CD4-positive, alpha-beta memory T cell (primary cell): ENCODE data around the gene NR3C1. TPM values are rescaled to one million over a fixed set of nuclear protein-coding genes. Genes with fewer than 3 reads are reported as not detected.
A peak's percentile ranks its signal among the peaks of the same experiment; 100 is the strongest.

Experiments
- CTCF ChIA-PET: fragments of 350-600 bp; sonication (Branson Sonifier 250); formaldehyde crosslinking; loops from one replicate; lab custom pipeline; 2021; ENCODE audit warnings: inconsistent platforms; ENCODE audit not compliant: partially characterized antibody; lab: Charles Lee
- POLR2A ChIA-PET: fragments of 350-600 bp; sonication (Branson Sonifier 250); formaldehyde crosslinking; loops from one replicate; lab custom pipeline; 2021; ENCODE audit not compliant: partially characterized antibody; lab: Charles Lee
- DNase-seq, 5 donors: peaks; one replicate each; pipeline versions ENCODE4 v3.0.0 to v3.0.0-alpha.2; 2020 to 2022; ENCODE audit warnings: mixed read lengths in 1 of 5
- H3K27ac ChIP-seq: one replicate; pipeline ENCODE4 v1.7.0; 2013; ENCODE audit warnings: low read depth, low read length
- H3K27me3 ChIP-seq: 2 replicates; pipeline ENCODE4 v1.7.0; 2013; ENCODE audit warnings: mild to moderate bottlenecking, low read length, moderate library complexity; ENCODE audit not compliant: insufficient read depth
- H3K36me3 ChIP-seq: 2 replicates; pipeline ENCODE4 v1.7.0; 2013; ENCODE audit warnings: mild to moderate bottlenecking, low read length, moderate library complexity; ENCODE audit not compliant: insufficient read depth
- H3K4me1 ChIP-seq: 2 replicates; pipeline ENCODE4 v1.7.0; 2013; ENCODE audit warnings: mild to moderate bottlenecking, low read length, moderate library complexity; ENCODE audit not compliant: insufficient read depth
- H3K4me3 ChIP-seq, 2 donors: one replicate each; pipeline ENCODE4 v1.7.0; 2013; ENCODE audit warnings: low read length in 2 of 2, mild to moderate bottlenecking in 1 of 2
- H3K9me3 ChIP-seq, 2 donors: one replicate each; pipeline ENCODE4 v1.7.0; 2013; ENCODE audit warnings: low read length in 2 of 2, control low read depth in 1 of 2; ENCODE audit not compliant: control insufficient read depth in 1 of 2
- H3K27ac Mint-ChIP-seq, 7 donors: one replicate each; pipeline ENCODE4 v1.8.0; 2020 to 2021; ENCODE audit warnings: mixed read lengths in 7 of 7, mild to moderate bottlenecking in 6 of 7, inconsistent platforms in 3 of 7, moderate library complexity in 3 of 7
- H3K27me3 Mint-ChIP-seq, 2 donors: one replicate each; pipeline ENCODE4 v1.8.0; 2020 to 2021; ENCODE audit warnings: mixed read lengths in 2 of 2
- H3K36me3 Mint-ChIP-seq, 2 donors: one replicate each; pipeline ENCODE4 v1.8.0; 2020 to 2021; ENCODE audit warnings: mixed read lengths in 2 of 2, inconsistent platforms in 1 of 2, mild to moderate bottlenecking in 1 of 2
- H3K4me1 Mint-ChIP-seq, 4 donors: one replicate each; pipeline ENCODE4 v1.8.0; 2020 to 2021; ENCODE audit warnings: mixed read lengths in 4 of 4, mild to moderate bottlenecking in 1 of 4
- H3K4me3 Mint-ChIP-seq, 8 donors: one replicate each; pipeline ENCODE4 v1.8.0; 2020 to 2021; ENCODE audit warnings: mixed read lengths in 8 of 8, mild to moderate bottlenecking in 7 of 8, moderate library complexity in 6 of 8, inconsistent platforms in 3 of 8
- H3K9me3 Mint-ChIP-seq, 8 donors: one replicate each; pipeline ENCODE4 v1.8.0; 2020 to 2021; ENCODE audit warnings: mixed read lengths in 8 of 8, mild to moderate bottlenecking in 5 of 8, inconsistent platforms in 3 of 8, moderate library complexity in 1 of 8
- intact Hi-C: fragments of 100-400 bp; cut with micrococcal nuclease; formaldehyde crosslinking; loops from one replicate; pipeline ENCODE4 v1.15.1; 2023
- polyA plus RNA-seq, 2 donors: library from polyadenylated mRNA; unstranded; fragments of 300-500 nt; fragmentation: Illumina TruSeq; gene quantifications; one replicate each; pipeline ENCODE4 v1.2.3, GENCODE V29; 2021
- total RNA-seq, 2 experiments: library from RNA; stranded (reverse); gene quantifications; one replicate each; pipeline ENCODE4 v1.2.3, GENCODE V29; 2021

Gene NR3C1
- total and polyA plus RNA-seq, 4 experiments from 2014 or later: 92.0 to 164 (median 143) TPM

GRCh38 chr5:143234162-143234842 lies 169.2 kb downstream of the NR3C1 start:
- H3K27me3 Mint-ChIP-seq: no peaks in the 10 kb centered on the region
- H3K4me3 Mint-ChIP-seq: no peak overlapping the region
- ChIA-PET CTCF (no interaction called here), POLR2A (no interaction called here)
- H3K9me3 Mint-ChIP-seq: no peaks in the 10 kb centered on the region
- peaks cover 11 to 22% (median 20%) of the 10 kb centered on the region in 4 donors for H3K4me1 Mint-ChIP-seq
- no peak overlapping the region for H3K27ac ChIP-seq
- H3K4me1 ChIP-seq: peaks cover 17% of the 10 kb centered on the region
- no peak for DNase-seq
- H3K36me3 Mint-ChIP-seq: no peaks in the 10 kb centered on the region
- H3K27me3 ChIP-seq: no peaks in the 10 kb centered on the region
- no peak overlapping the region for H3K4me3 ChIP-seq
- intact Hi-C loops: no loop called here
- no peak overlapping the region for H3K27ac Mint-ChIP-seq
- H3K36me3 ChIP-seq: no peaks in the 10 kb centered on the region
- H3K9me3 ChIP-seq: no peaks in the 10 kb centered on the region

DNA sequence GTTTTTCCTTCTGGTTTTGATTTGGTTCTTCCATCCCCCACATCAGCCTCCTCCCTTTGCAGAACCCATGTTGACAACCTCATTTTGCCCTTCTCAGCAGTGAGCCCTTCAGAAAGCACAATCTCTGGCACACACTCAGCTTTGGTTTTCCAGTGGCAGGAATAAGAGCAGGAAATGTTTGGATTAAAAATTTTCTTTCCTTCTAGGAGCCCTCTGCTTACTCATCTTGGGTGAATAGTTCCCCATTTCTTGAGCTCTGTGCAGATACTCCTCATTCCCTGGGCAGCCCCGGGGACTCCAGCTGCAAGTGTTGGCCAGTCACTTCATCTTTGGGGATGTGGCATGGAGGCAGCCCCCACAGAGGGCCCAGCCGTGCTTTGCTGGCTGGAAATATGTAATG lies 170.5 kb downstream of the NR3C1 start:
- intact Hi-C loops: no loop called here
- Histone ChIP-seq H3K4me1 (peaks cover 28% of the 10 kb centered on the region), H3K36me3 (no peaks in the 10 kb centered on the region), H3K27ac (no peak overlapping the region), H3K27me3 (no peaks in the 10 kb centered on the region), H3K9me3 (no peaks in the 10 kb centered on the region), H3K4me3 (no peak overlapping the region)
- ChIA-PET POLR2A (no interaction called here), CTCF (no interaction called here)
- H3K4me3 Mint-ChIP-seq: no peak overlapping the region
- H3K9me3 Mint-ChIP-seq: no peaks in the 10 kb centered on the region
- H3K4me1 Mint-ChIP-seq: peaks cover 18 to 32% (median 31%) of the 10 kb centered on the region in 4 donors
- peak overlapping the region in 1 of 7 donors; percentile 46 for H3K27ac Mint-ChIP-seq
- no peaks in the 10 kb centered on the region for H3K27me3 Mint-ChIP-seq
- no peak for DNase-seq
- H3K36me3 Mint-ChIP-seq: no peaks in the 10 kb centered on the region

DNA sequence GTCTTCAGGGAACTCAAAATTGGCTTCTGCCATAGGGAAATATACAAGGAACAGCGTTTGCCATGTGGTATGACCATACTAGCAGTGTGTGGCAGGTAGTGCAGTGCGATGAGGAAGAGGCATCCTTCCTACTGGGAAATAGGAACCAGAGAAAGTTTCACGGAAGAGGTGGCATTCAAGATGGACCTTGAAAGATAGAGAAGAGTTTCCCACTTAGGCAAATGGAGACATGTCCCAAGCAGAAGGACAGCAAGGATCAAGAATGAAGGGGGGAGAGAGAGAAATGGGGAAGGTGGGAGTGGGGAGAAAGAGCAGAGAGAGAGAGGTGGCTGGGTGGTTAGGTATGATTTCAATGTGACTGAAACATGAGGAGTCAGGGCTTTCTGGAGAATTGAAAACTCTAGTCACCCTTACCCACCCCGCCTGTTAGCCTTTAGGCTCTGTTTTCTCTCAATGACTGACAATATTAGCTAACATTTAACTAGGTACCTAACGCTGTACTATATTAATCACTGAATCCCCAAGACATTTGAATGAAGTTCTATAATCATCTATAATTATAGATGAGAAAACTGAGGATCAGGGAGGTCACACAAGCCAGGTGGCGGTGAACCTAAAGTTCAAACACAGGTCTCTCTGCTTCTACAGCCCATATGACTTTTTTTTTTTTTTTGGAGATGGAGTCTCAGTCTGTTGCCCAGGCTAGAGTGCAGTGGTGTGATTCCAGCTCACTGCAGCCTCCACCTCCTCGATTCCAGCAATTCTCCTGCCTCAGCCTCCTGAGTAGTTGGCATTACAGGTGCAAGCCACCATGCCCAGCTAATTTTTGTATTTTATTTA lies 171.3 kb downstream of the NR3C1 start:
- no peaks in the 10 kb centered on the region for H3K9me3 Mint-ChIP-seq
- POLR2A ChIA-PET: interaction anchor here (1.3 to 3.2 kb wide), 2 partner anchors 11 to 14 kb away, joined by 4 to 15 read pairs; no protein-coding TSS in a partner anchor
- H3K36me3 Mint-ChIP-seq: no peaks in the 10 kb centered on the region
- no peaks in the 10 kb centered on the region for H3K36me3 ChIP-seq
- peak overlapping the region in 3 of 7 donors; percentile 43 to 87 (median 63) for H3K27ac Mint-ChIP-seq
- CTCF ChIA-PET: interaction anchor here (1.3 kb wide), 1 partner anchor 10 kb away, joined by 3 read pairs; no protein-coding TSS in a partner anchor
- intact Hi-C loops: no loop called here
- no peaks in the 10 kb centered on the region for H3K27me3 Mint-ChIP-seq
- H3K4me3 Mint-ChIP-seq: no peak overlapping the region
- H3K27me3 ChIP-seq: no peaks in the 10 kb centered on the region
- no peak overlapping the region for H3K4me3 ChIP-seq
- no peak for DNase-seq
- peaks cover 28% of the 10 kb centered on the region for H3K4me1 ChIP-seq
- H3K27ac ChIP-seq: no peak overlapping the region
- H3K4me1 Mint-ChIP-seq: peaks cover 18 to 37% (median 33%) of the 10 kb centered on the region in 4 donors
- no peaks in the 10 kb centered on the region for H3K9me3 ChIP-seq

DNA sequence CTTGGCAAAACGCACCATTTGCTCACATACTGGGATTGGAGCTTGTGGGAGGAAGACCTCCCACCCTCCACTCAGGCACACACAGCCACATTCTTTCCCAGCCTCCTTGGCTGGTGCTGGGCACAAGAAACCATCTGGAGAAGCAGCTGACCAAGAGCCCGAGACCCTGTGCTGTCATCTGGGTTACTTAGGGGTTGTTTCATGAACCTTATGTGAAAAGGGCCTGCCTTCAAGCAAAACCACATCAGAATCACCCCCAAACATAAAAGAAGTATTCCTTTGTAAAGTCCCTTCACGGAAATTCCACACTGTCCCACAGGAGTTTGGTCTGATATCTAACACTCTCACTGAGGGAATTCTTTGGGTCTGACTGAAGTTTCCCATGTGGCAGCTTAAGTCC lies 172.1 kb downstream of the NR3C1 start:
- intact Hi-C loops: no loop called here
- Mint-ChIP-seq H3K27ac (peak overlapping the region in 1 of 7 donors; percentile 97), H3K9me3 (no peaks in the 10 kb centered on the region), H3K4me1 (peaks cover 18 to 37% (median 33%) of the 10 kb centered on the region in 4 donors), H3K27me3 (no peaks in the 10 kb centered on the region), H3K4me3 (no peak overlapping the region), H3K36me3 (no peaks in the 10 kb centered on the region)
- ChIA-PET POLR2A (interaction anchor here (1.3 to 3.2 kb wide), 2 partner anchors 11 to 14 kb away, joined by 4 to 15 read pairs; no protein-coding TSS in a partner anchor), CTCF (interaction anchor here (1.3 kb wide), 1 partner anchor 9 kb away, joined by 3 read pairs; no protein-coding TSS in a partner anchor)
- H3K27ac ChIP-seq: no peak overlapping the region
- no peak overlapping the region for H3K4me3 ChIP-seq
- no peaks in the 10 kb centered on the region for H3K36me3 ChIP-seq
- peaks cover 28% of the 10 kb centered on the region for H3K4me1 ChIP-seq
- H3K27me3 ChIP-seq: no peaks in the 10 kb centered on the region
- H3K9me3 ChIP-seq: no peaks in the 10 kb centered on the region
- DNase-seq: no peak

DNA sequence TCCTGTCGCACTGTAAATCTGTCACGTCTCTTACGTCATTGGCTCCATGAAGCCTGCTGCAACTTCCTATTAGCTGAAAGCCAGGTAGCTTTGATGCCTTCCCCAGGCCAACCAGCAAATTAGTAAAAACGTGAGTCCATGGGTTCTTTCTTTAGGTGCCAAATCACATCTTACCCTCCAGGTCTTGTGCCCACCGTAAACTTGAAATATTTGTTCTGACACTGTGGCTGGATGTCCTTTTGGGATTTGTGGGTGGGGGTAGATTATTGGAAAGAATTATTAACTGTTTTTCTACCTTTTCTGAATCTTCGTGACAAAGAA lies 172.8 kb downstream of the NR3C1 start:
- Mint-ChIP-seq H3K4me3 (peak overlapping the region in 4 of 8 donors; percentile 24 to 79 (median 66)), H3K27me3 (no peaks in the 10 kb centered on the region), H3K27ac (peak overlapping the region in 6 of 7 donors; percentile 66 to 97 (median 86)), H3K4me1 (peaks cover 18 to 37% (median 33%) of the 10 kb centered on the region in 4 donors), H3K36me3 (no peaks in the 10 kb centered on the region), H3K9me3 (no peaks in the 10 kb centered on the region)
- H3K9me3 ChIP-seq: no peaks in the 10 kb centered on the region
- peak in 1 of 5 donors; percentile 47 for DNase-seq
- POLR2A ChIA-PET: interaction anchor here (1.2 to 3.2 kb wide), 2 partner anchors 10 to 48 kb away, joined by 3 to 15 read pairs; no protein-coding TSS in a partner anchor
- no peaks in the 10 kb centered on the region for H3K36me3 ChIP-seq
- H3K4me3 ChIP-seq: no peak overlapping the region
- peak overlapping the region; percentile 57 for H3K27ac ChIP-seq
- CTCF ChIA-PET: no interaction called here
- intact Hi-C loops: loop anchor here (1.0 kb wide), 1 partner anchor 8 kb away; no protein-coding TSS in a partner anchor
- peaks cover 28% of the 10 kb centered on the region for H3K4me1 ChIP-seq
- no peaks in the 10 kb centered on the region for H3K27me3 ChIP-seq

GRCh38 chr5:143229896-143230675 lies 173.4 kb downstream of the NR3C1 start:
- DNase-seq: peak; percentile 54 to 71 (median 67)
- no peaks in the 10 kb centered on the region for H3K36me3 Mint-ChIP-seq
- no peaks in the 10 kb centered on the region for H3K9me3 ChIP-seq
- peak overlapping the region; percentile 69 to 97 (median 88) for H3K27ac Mint-ChIP-seq
- peaks cover 18 to 37% (median 33%) of the 10 kb centered on the region in 4 donors for H3K4me1 Mint-ChIP-seq
- peak overlapping the region; percentile 57 for H3K27ac ChIP-seq
- H3K27me3 ChIP-seq: no peaks in the 10 kb centered on the region
- H3K27me3 Mint-ChIP-seq: no peaks in the 10 kb centered on the region
- ChIA-PET POLR2A (interaction anchor here (1.2 to 3.2 kb wide), 4 partner anchors 9 to 227 kb away, joined by 3 to 15 read pairs (median 6); no protein-coding TSS in a partner anchor), CTCF (no interaction called here)
- H3K4me3 ChIP-seq: peak overlapping the region in 1 of 2 donors; percentile 31
- H3K9me3 Mint-ChIP-seq: no peaks in the 10 kb centered on the region
- intact Hi-C loops: loop anchor here (1.0 to 10.0 kb wide), 2 partner anchors 8 to 595 kb away; no protein-coding TSS in a partner anchor
- peaks cover 28% of the 10 kb centered on the region for H3K4me1 ChIP-seq
- H3K36me3 ChIP-seq: no peaks in the 10 kb centered on the region
- H3K4me3 Mint-ChIP-seq: peak overlapping the region; percentile 60 to 81 (median 79)
